Measurements from ENCODE around the gene TPD52L2. TPM values are rescaled to one million over a fixed set of nuclear protein-coding genes. Genes with fewer than 3 reads are reported as not detected.
"Not testable (repeated sequence)": the region's sequence is repeated elsewhere in the genome, so short reads cannot be mapped to it uniquely, and the experiment has no call there.

The TPD52L2 gene
- total and polyA plus RNA-seq, 3 donors from 2014 or later, result 89.9 to 132 (median 100) TPM

DNA sequence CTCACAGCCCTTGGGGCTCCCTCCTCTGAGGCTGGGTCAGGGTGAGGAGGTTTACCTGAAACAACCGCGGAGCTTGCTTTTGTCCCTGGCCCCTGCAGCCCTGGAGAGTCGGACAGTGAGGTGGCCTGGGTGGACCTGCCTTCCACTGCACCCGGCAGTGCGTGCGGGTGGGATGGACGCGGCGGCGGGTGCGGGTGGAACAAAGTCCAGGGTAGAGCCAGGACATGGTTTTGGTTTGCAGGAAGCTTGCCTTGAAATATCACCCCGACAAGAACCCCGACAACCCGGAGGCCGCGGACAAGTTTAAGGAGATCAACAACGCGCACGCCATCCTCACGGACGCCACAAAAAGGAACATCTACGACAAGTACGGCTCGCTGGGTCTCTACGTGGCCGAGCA is 64.0 kb downstream of the TPD52L2 start:
- Histone ChIP-seq H3K27ac (no peak overlapping the region), H3K36me3 (ENCODE audit: low read depth, missing control alignments) (no peaks in the 10 kb centered on the region), H3K4me1 (peaks cover 20% of the 10 kb centered on the region), H3K4me3 (no peak overlapping the region), H3K9me3 (no peaks in the 10 kb centered on the region), H3K27me3 (no peaks in the 10 kb centered on the region)
- TF ChIP-seq POLR2A (IDR thresholded peaks at IDR 0.05), result no peak
- TF ChIP-seq, protein P1, sequence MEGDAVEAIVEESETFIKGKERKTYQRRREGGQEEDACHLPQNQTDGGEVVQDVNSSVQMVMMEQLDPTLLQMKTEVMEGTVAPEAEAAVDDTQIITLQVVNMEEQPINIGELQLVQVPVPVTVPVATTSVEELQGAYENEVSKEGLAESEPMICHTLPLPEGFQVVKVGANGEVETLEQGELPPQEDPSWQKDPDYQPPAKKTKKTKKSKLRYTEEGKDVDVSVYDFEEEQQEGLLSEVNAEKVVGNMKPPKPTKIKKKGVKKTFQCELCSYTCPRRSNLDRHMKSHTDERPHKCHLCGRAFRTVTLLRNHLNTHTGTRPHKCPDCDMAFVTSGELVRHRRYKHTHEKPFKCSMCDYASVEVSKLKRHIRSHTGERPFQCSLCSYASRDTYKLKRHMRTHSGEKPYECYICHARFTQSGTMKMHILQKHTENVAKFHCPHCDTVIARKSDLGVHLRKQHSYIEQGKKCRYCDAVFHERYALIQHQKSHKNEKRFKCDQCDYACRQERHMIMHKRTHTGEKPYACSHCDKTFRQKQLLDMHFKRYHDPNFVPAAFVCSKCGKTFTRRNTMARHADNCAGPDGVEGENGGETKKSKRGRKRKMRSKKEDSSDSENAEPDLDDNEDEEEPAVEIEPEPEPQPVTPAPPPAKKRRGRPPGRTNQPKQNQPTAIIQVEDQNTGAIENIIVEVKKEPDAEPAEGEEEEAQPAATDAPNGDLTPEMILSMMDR (IDR thresholded peaks at IDR 0.05), result no peak
- intact Hi-C loops (cut with DNase I; ENCODE audit: low total_unique reads), result no loop called here
- DNase-seq, result no peak
- 95 to 97% methylated on average over 24 to 26 of the region's 26 CpGs for WGBS, 2 donors

DNA sequence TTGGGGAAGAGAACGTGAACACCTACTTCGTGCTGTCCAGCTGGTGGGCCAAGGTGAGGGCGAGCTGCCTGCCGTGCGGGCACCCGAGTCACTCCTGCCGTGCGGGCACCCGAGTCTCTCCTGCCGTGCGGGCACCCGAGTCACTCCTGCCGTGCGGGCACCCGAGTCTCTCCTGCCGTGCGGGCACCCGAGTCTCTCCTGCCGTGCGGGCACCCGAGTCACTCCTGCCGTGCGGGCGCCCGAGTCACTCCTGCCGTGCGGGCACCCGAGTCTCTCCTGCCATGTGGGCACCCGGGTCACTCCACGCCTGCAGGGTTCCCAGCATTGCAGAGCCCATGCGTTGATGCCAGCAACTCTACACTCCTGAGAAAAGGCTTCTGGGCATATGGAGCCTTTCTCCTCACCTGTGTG is 64.4 kb downstream of the TPD52L2 start:
- H3K27ac ChIP-seq; H3K36me3 ChIP-seq (ENCODE audit: low read depth, missing control alignments); H3K27me3 ChIP-seq; H3K4me3 ChIP-seq; H3K9me3 ChIP-seq; intact Hi-C loops (cut with DNase I; ENCODE audit: low total_unique reads); DNase-seq: not testable (repeated sequence)
- WGBS, 2 donors, result 92 to 93% methylated on average over 31 of the region's 31 CpGs
- H3K4me1 ChIP-seq, result peaks cover 20% of the 10 kb centered on the region

DNA sequence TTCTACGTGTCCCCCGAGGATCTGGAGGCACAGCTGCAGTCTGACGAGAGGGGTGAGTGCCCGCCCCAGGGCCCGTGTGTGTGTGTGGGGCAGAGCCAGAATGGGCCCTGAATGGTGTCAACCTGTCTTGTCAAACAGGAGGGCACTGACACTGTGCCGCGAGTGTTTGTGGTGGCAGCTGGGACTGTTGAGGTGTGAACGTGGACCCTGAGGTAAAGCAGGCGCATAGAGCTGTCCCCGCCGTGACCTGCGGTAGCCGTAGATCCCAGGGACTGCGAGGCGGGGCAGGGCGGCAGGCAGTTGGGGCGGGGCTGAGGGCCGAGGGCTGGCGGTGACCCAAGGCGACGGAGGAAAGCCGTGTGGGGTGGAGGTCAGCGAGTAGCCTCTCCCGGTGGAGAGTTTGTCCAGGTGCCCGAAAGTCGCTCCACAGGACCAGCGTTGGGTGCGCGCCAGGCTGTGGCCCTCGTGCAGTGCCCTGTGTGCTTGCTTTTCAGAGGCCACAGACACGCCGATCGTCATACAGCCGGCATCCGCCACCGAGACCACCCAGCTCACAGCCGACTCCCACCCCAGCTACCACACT is 66.0 kb downstream of the TPD52L2 start:
- intact Hi-C loops (cut with DNase I; ENCODE audit: low total_unique reads), result no loop called here
- H3K27me3 ChIP-seq, result no peaks in the 10 kb centered on the region
- no peaks in the 10 kb centered on the region for H3K36me3 ChIP-seq (ENCODE audit: low read depth, missing control alignments)
- no peaks in the 10 kb centered on the region for H3K9me3 ChIP-seq
- H3K4me3 ChIP-seq, result no peak overlapping the region
- 91 to 92% methylated on average over 32 to 37 of the region's 37 CpGs for WGBS, 2 donors
- H3K27ac ChIP-seq, result no peak overlapping the region
- TF ChIP-seq, protein P1 (IDR thresholded peaks at IDR 0.05), result no peak
- no peak for TF ChIP-seq POLR2A (IDR thresholded peaks at IDR 0.05)
- H3K4me1 ChIP-seq, result peaks cover 11% of the 10 kb centered on the region
- DNase-seq, result no peak

DNA sequence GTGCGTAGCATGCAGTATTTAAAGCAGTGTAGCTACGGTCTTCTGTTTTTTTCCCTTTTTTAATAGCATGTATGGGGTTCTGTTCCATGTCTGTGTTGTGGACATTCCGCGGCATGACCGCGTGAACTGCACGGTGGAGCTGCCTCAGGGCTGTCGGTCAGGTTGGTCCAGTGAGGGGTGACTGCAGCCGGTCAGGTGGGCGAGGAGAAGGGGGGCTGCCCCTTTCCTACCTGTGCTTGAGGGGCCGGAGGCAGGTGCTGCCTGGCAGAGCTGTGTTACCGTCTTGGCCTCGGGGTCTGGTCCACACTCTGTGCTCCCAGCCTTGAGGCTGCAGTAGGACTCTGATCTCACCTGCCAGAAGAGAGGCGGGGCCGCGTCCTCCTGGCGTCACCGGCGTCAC is 66.7 kb downstream of the TPD52L2 start:
- WGBS, 2 donors, result 94 to 96% methylated on average over 18 to 19 of the region's 19 CpGs
- TF ChIP-seq, protein P1 (IDR thresholded peaks at IDR 0.05), result no peak
- TF ChIP-seq POLR2A (IDR thresholded peaks at IDR 0.05), result no peak
- no peaks in the 10 kb centered on the region for H3K27me3 ChIP-seq

DNA sequence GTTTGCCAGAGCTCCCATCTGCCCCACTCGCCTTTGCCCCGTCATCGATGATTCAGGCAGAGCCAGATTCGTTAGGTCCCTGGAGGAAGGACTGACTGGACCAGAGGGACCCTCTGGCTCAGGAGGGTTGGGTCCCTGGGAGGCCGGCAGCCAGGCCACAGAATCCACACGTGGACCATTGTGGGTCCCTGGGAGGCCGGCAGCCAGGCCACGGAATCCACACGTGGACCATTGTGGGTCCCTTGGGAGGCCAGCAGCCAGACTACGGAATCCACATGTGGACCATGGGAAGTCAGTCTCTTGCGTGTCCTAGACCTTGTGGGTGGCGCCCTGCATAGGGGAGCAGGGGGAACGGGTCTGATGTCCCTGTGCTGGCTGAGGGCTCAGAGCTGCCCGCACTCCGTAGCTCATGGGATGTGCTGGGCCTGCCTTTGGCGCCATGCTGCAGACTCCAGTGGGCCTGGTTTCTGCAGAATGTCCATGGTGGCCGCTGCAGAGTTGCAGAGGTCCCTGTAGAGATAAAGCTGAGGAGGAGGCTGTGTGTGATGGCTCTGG is 67.6 kb downstream of the TPD52L2 start:
- H3K27me3 ChIP-seq, result no peaks in the 10 kb centered on the region
- no peak overlapping the region for H3K4me3 ChIP-seq
- intact Hi-C loops (cut with DNase I; ENCODE audit: low total_unique reads), result no loop called here
- TF ChIP-seq, protein P1 (IDR thresholded peaks at IDR 0.05), result no peak
- TF ChIP-seq POLR2A (IDR thresholded peaks at IDR 0.05), result no peak
- no peaks in the 10 kb centered on the region for H3K4me1 ChIP-seq
- H3K9me3 ChIP-seq, result no peaks in the 10 kb centered on the region
- WGBS, 2 donors, result 91 to 93% methylated on average over 12 to 17 of the region's 17 CpGs
- no peak overlapping the region for H3K27ac ChIP-seq
- DNase-seq, result no peak
- H3K36me3 ChIP-seq (ENCODE audit: low read depth, missing control alignments), result no peaks in the 10 kb centered on the region

More for the DNA sequence above, 66.7 kb downstream of the TPD52L2 start:
- no peak for DNase-seq
- H3K9me3 ChIP-seq, result no peaks in the 10 kb centered on the region
- peaks cover 7% of the 10 kb centered on the region for H3K4me1 ChIP-seq
- no peaks in the 10 kb centered on the region for H3K36me3 ChIP-seq (ENCODE audit: low read depth, missing control alignments)
- no peak overlapping the region for H3K27ac ChIP-seq
- H3K4me3 ChIP-seq, result no peak overlapping the region
- intact Hi-C loops (cut with DNase I; ENCODE audit: low total_unique reads), result no loop called here

All from testis (tissue), 3 donors.